GM18951 (cell line): Measurements from ENCODE around the gene CASP1.

Experiments
- POLR2A ChIP-seq: IDR thresholded peaks from 4 replicates; pipeline ENCODE4 v1.6.1; 2011; ENCODE audit warnings: mild to moderate bottlenecking; ENCODE audit not compliant: insufficient read length, insufficient read depth; ENCODE audit errors: extremely low read depth
- in situ Hi-C: fragments of 300-500 bp; cut with MboI; formaldehyde crosslinking; loops from one replicate; pipeline ENCODE4 v1.12.0; 2022; ENCODE audit warnings: low sequenced_read_pairs, mixed read lengths, inconsistent platforms; ENCODE audit not compliant: unreplicated experiment

CASP1 gene

DNA sequence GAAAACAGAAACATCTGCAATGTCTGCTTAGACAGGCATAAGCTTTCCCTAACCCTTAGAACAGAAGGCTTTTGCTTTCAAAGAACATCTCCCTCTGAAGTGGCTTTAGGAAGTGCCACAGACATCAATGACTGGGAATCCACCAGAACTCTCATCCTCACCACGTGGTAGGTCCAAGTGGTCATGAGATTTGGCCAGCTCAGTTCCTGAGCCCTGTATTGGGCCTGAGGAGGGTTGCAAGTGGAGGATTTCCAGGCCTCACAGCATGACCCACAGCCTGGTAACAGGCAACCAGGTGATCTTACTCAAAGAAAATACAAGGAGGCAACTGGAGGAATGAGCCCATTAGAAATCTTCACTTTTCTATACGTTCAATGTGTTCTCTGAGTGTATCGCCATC is 1.6 kb downstream of the CASP1 start:
- TF ChIP-seq POLR2A = no peak
- in situ Hi-C loops = no loop called here

DNA sequence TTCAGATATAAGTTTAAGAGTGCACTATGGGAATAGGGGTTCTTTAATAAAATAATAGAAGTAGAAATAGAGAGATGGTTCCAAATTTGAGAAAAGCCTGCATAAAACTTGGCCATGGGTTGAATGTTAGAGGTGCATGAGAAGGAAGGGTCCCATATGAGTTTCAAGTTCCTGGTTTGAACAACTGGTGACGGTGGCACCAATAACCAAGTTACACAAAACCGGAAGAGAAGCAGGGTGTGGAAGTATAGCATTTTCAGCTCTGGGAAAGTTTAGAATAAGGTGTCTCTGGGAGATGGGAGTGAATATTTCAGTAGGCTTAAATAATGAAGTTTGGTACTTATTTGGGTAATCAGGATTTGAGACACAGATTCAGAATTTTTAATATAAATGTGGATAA is 2.4 kb downstream of the CASP1 start:
- in situ Hi-C loops = no loop called here

DNA sequence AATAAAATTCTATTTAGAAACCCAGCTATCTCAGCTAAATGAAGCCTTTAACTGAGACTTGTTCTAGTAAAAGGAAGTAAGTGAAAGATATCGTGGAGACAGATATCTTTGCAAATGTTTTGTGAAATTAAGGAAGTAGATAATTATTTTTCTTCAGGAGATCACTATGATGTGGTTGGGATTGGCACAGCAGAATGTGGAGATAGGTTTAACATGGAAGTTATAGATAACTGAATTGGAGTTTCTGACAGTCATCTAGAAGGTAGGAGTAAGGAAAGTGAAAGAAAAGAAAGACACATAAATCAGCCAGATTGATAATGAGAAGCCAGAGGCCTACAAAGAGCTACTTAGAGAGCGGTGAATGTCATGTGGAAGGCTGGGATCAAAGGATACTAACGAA is 7.3 kb downstream of the CASP1 start:
- TF ChIP-seq POLR2A = no peak
- in situ Hi-C loops = no loop called here

More for the DNA sequence above, 2.4 kb downstream of the CASP1 start:
- TF ChIP-seq POLR2A = no peak

- no peak for TF ChIP-seq POLR2A
Measured at GRCh38 chr11:105024394-105024793, 10.6 kb downstream of the CASP1 start.

GRCh38 chr11:105023003-105023402 is 11.9 kb downstream of the CASP1 start, which contains the start of gene CASP5:
Gene CASP5 (minus strand): TSS chr11:105023168. CDS start chr11:105023136, 32 bp downstream.
- in situ Hi-C loops = no loop called here

More at GRCh38 chr11:105024394-105024793, 10.6 kb downstream of the CASP1 start:
- in situ Hi-C loops = no loop called here

GRCh38 chr11:105022527-105022926 is 12.4 kb downstream of the CASP1 start:
- TF ChIP-seq POLR2A = no peak
- in situ Hi-C loops = no loop called here

More at GRCh38 chr11:105023003-105023402, 11.9 kb downstream of the CASP1 start, which contains the start of gene CASP5:
- TF ChIP-seq POLR2A = no peak

DNA sequence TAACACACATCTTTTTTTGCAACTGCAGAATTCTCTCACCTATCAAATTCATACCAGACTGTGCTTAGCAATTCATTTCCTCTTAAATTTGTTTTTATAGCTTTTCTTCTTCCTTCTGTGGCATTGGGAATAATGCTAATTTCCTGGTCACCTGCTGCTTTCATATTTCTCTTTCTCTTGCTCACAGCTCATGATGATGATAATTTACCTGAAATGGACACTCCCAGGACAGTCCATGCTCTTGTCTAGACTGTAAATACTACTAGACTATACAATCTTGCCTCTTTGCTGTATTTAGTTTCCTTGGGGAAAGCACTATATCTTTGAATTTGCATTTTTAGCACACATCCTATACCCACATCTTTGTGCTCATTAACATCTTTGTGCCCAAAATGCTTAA is 27.5 kb downstream of the CASP1 start:
- no peak for TF ChIP-seq POLR2A
- in situ Hi-C loops = no loop called here

DNA sequence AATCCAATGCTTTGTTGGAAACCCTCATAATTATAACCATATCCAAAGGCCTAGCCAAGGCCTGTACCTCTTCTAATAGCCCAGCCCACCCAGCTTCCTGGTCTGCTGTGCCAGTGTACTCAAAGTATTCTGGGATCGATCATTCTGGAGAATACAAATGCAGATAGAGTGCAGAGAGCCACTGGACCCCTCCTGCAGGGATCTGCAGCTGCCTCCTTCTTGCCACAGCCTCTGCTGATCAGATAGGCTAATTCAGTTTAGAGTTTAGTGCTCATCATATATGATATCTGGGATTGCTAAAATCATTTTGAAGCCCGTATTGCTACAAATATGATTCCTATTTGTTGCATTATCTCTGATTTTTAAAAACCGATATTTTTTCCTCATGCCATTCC is 29.5 kb downstream of the CASP1 start:
- no peak for TF ChIP-seq POLR2A
- in situ Hi-C loops = no loop called here

DNA sequence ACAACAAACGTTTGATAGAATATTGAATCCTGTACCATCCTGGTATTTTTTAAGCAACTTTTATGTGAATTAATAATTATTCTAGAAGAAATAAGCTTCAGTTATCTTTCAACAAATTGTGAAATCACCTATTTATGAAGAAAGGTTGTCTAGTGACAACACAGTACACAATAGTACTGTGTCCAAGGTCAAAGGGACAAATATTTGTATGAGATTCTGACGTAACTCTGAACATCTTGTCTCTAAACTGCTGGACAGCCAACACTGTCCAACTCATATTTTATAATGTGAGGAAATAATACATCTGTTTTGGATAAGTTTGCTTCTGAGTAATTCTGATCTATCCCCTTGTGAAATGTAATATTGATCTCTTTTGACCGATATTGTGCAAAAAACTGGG is 30.9 kb downstream of the CASP1 start:
- no peak for TF ChIP-seq POLR2A
- in situ Hi-C loops = no loop called here

DNA sequence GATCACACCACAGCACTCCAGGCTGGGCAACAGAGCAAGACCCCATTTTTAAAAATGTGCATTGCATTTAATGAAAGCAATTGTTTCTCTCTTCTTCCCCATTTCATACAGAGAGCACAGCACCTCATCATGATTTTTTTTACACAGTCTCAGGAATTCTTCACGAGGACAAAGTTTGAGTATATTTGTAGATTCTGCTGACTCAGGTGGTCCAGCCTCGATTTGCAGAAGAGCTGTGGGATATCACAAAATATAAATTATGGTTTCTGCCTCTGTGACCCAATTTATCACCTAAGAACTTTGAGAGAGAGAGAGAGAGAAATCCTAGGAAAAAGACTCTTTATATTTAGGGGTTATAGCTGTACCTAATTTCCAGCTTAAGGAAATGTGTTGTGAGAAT is 31.8 kb downstream of the CASP1 start:
- in situ Hi-C loops = no loop called here
- no peak for TF ChIP-seq POLR2A

GRCh38 chr11:105000797-105001196 is 34.1 kb downstream of the CASP1 start:
- in situ Hi-C loops = no loop called here
- no peak for TF ChIP-seq POLR2A

GRCh38 chr11:105000167-105000566 is 34.8 kb downstream of the CASP1 start:
- in situ Hi-C loops = no loop called here
- no peak for TF ChIP-seq POLR2A

- in situ Hi-C loops = no loop called here
- TF ChIP-seq POLR2A = no peak
Measured at GRCh38 chr11:104999721-105000120, 35.2 kb downstream of the CASP1 start.

DNA sequence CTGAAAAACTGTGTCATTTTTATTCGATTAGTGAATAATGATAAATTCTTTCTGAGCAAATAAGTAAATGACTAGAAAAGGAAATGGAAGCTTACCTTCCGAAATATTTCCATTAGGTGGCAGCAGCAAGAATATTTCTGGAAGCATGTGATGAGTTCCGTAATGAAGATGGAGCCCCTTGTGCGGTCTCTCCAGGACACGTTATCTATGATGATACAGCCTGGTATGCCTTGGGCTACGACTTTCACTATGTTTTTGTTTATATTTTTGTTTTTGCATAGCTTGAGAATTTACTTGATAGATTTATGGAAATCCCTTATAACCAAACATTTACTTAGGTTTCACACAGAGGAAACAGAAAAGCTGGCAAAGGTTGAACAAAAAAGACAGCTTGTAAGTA is 37.7 kb downstream of the CASP1 start:
- no peak for TF ChIP-seq POLR2A

DNA sequence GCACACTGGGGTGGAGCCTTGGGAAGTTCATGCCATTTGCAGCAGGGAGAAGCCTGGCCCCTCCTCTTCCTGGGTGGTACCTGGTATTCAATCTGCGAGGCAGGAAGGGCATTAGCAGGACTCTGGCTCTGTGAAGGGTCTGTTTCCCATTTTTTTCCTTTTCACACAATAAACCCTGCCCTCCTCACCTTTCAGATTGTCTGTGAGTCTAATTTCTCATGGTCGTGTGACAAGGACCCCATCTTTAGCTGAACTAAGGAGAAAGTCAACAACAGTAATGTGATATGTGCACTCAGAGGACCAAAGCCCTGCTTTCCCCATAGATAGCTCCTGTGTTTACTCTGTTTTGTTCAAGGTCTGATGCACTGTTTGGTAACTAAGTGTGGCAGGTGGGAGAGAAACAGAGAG is 39.9 kb downstream of the CASP1 start:
- in situ Hi-C loops = no loop called here
- TF ChIP-seq POLR2A = no peak

More for the DNA sequence above, 37.7 kb downstream of the CASP1 start:
- in situ Hi-C loops = no loop called here
